Mucosa of descending colon (tissue), 3 donors: ENCODE results near the gene FIG4. TPM values are rescaled to one million over a fixed set of nuclear protein-coding genes. Genes with fewer than 3 reads are reported as not detected.

Experiments used
- ATAC-seq: fragments of 200-7000 bp; cut with Tn5 transposase; one replicate; pipeline ENCODE4 v1.9.1; 2020; ENCODE audit warnings: mild to moderate bottlenecking, moderate library complexity
- DNase-seq, 3 donors: peaks; one replicate each; pipeline ENCODE4 v3.0.0-alpha.2; 2020
- H3K36me3 ChIP-seq: fragments of 200-600 bp; one replicate; pipeline ENCODE4 v1.8.0; 2021; ENCODE audit warnings: low read depth, mild to moderate bottlenecking
- H3K4me1 ChIP-seq: fragments of 200-600 bp; one replicate; pipeline ENCODE4 v1.8.0; 2021; ENCODE audit warnings: low read depth, mild to moderate bottlenecking
- H3K4me3 ChIP-seq: fragments of 200-600 bp; one replicate; pipeline ENCODE4 v1.8.0; 2021; ENCODE audit warnings: mild to moderate bottlenecking
- H3K9me3 ChIP-seq: fragments of 200-600 bp; one replicate; pipeline ENCODE4 v1.8.0; 2021; ENCODE audit warnings: mild to moderate bottlenecking
- intact Hi-C, 2 donors: fragments of 100-400 bp; cut with DNase I in 1 of 2; cut with micrococcal nuclease in 1 of 2; formaldehyde crosslinking; loops; one replicate each; pipeline versions ENCODE4 v1.11.0 to v1.11.1; 2022; cut with DNase I, micrococcal nuclease
- total RNA-seq, 3 donors: library from RNA; stranded (reverse); fragmentation: NEBNext Ultra II Directional in 2 of 3; extraction: Animal tissue kit (Norgen Biotek cat#: 25700) in 2 of 3; gene quantifications; one replicate each; pipeline versions ENCODE4 v1.2.1 to v1.2.4, GENCODE V29; 2021 to 2023
- TF ChIP-seq, protein P1 (sequence below): fragments of 200-600 bp; IDR thresholded peaks from one replicate; pipeline ENCODE4 v1.8.0; 2022; ENCODE audit warnings: antibody characterized with exemption, mild to moderate bottlenecking
- donor health status: DM: no; HTN: no; CAD: no; lungs with moderate emphysema.
- donor health status: DM: no; HTN: no; CAD: no.
- donor health status: DM: no; HTN: yes; CAD: no.

The FIG4 gene
- total RNA-seq, 3 donors from 2014 or later, result 14.9 to 18.6 (median 15.9) TPM

DNA sequence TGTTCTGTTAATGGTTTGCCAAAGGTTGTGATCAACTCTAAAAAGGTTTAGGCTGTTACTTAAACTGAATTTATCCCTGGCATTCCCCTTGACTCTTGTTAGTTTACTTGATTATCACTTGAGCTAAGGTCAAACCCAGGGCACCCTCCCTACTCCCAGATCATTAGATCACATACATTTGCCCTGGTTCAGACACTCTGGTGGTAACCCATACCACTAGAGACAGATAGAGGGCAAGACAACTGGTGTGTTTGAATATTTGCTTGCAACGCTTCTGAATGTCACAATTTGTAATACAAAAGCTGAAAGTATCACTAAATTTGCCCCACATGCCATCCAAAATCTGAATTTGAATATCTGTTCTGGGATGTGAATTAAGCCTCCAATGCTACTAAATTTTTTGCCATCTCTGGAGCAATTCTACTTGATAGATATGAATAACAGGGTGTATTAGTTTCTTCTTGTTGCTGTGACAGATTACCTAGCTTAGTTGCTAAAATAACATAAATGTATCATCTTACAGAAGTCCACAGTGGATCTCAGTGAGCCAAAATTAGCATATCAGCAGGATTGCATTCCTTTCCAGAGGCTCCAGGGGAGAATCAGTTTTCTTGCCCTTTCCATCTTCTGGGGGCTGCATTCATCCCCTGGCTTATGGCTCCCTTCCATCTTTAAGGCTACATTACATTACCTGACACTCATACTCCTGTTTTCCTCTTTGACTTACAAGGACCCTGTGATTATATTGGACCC is 45.4 kb downstream of the FIG4 start:
- intact Hi-C loops, result no loop called here
- no peaks in the 10 kb centered on the region for H3K36me3 ChIP-seq
- no peaks in the 10 kb centered on the region for H3K9me3 ChIP-seq
- TF ChIP-seq, protein P1, sequence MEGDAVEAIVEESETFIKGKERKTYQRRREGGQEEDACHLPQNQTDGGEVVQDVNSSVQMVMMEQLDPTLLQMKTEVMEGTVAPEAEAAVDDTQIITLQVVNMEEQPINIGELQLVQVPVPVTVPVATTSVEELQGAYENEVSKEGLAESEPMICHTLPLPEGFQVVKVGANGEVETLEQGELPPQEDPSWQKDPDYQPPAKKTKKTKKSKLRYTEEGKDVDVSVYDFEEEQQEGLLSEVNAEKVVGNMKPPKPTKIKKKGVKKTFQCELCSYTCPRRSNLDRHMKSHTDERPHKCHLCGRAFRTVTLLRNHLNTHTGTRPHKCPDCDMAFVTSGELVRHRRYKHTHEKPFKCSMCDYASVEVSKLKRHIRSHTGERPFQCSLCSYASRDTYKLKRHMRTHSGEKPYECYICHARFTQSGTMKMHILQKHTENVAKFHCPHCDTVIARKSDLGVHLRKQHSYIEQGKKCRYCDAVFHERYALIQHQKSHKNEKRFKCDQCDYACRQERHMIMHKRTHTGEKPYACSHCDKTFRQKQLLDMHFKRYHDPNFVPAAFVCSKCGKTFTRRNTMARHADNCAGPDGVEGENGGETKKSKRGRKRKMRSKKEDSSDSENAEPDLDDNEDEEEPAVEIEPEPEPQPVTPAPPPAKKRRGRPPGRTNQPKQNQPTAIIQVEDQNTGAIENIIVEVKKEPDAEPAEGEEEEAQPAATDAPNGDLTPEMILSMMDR, result no peak
- ATAC-seq (no peak), DNase-seq (no peak)
- H3K4me1 ChIP-seq, result no peaks in the 10 kb centered on the region
- H3K4me3 ChIP-seq, result no peak overlapping the region

DNA sequence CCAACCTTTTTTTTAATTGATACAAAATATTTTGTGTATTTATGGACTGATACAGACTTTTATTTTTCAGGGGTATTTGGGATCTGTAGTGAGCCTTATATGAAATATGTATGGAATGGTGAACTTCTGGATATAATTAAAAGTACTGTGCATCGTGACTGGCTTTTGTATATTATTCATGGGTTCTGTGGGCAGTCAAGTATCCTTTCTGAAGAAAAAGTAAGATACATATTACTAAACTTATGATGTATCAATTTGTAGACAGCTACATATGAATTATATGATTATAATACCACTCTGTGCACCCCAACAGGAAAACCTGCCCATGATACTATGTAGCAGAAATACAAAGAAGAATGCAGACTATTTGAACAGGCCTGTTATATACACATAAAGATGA is 47.2 kb downstream of the FIG4 start:
- Histone ChIP-seq H3K36me3 (no peaks in the 10 kb centered on the region), H3K4me3 (no peak overlapping the region), H3K9me3 (no peaks in the 10 kb centered on the region), H3K4me1 (no peaks in the 10 kb centered on the region)
- TF ChIP-seq, protein P1, result no peak
- no peak for DNase-seq
- intact Hi-C loops, result no loop called here
- ATAC-seq, result no peak

DNA sequence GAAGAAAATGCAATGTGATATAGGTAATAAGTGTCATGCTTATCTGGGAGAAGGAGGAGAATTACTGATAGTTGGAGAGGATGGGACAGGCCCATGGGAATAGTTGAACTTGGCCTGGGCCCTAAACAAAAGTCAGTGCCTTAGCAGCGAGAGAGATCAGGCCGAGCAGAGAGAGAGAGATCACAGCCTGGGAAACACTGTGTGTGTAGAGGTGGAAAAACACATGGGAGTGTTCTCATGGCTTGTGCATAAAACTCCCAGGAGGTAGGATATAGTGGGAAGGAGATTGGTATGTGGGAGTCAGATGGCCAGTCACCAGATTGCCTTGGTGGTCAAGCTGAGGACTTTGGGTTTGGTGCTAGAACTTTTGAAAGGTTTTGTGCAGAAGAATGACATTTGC is 47.6 kb downstream of the FIG4 start:
- Histone ChIP-seq H3K9me3 (no peaks in the 10 kb centered on the region), H3K4me1 (no peaks in the 10 kb centered on the region), H3K36me3 (no peaks in the 10 kb centered on the region), H3K4me3 (no peak overlapping the region)
- TF ChIP-seq, protein P1, result no peak
- DNase-seq, result no peak
- no peak for ATAC-seq
- intact Hi-C loops, result no loop called here

DNA sequence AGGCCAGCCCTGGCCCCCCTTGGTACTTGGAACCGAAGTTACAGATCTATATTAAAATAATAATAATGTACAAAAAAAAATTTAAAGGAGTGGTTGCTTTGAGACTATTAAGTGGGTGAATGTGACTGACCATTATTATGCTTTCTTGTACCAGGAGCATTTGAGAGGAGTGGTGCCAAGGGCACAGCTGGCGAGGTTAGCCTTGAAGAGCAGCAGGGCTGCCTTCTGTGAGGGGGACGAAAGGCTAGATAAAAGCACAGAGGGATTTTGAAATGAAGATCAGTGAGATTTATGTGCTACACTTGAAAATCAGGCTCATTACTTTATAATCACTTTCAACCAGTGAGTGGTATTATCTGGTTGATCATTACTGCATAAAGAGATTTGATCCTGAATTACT is 48.6 kb downstream of the FIG4 start:
- no peak for ATAC-seq
- no peaks in the 10 kb centered on the region for H3K4me1 ChIP-seq
- no peak overlapping the region for H3K4me3 ChIP-seq
- TF ChIP-seq, protein P1, result no peak
- DNase-seq, result no peak
- no peaks in the 10 kb centered on the region for H3K9me3 ChIP-seq
- H3K36me3 ChIP-seq, result no peaks in the 10 kb centered on the region
- intact Hi-C loops, result no loop called here

DNA sequence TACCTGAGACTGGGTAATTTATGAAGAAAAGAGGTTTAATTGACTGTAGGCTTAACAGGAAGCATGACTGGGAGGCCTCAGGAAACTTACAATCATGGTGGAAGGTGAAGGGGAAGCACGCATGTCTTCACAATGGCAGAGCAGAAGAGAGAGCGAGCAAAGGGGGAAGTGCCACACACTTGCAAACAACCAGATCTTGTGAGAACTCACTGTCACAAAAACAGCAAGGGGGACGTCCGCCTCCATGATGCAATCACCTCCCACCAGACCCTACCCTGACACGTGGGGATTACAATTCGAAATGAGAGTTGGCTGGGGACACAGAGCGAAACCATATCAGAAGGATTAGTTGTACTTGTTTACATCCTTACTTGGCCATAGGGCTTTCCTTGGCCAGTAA is 49.7 kb downstream of the FIG4 start:
- Histone ChIP-seq H3K36me3 (no peaks in the 10 kb centered on the region), H3K4me1 (no peaks in the 10 kb centered on the region), H3K9me3 (no peaks in the 10 kb centered on the region), H3K4me3 (no peak overlapping the region)
- TF ChIP-seq, protein P1, result no peak
- ATAC-seq (no peak), DNase-seq (no peak)
- intact Hi-C loops, result no loop called here
